Activated CD4-positive, alpha-beta T cell treated with anti-CD3 and anti-CD28 coated beads, Interleukin-2, Interleukin-4, amounts not matched to agents 100 ng/mL and 50 ng/mL, durations not matched to agents 16 hours and 8 hours (primary cell): ENCODE data around the gene ARAF.
A peak's percentile ranks its signal among the peaks of the same experiment; 100 is the strongest.
"Not testable (repeated sequence)": the region's sequence is repeated elsewhere in the genome, so short reads cannot be mapped to it uniquely, and the experiment has no call there.

Experiments
- DNase-seq: peaks from one replicate; pipeline ENCODE4 v3.0.0-alpha.2; 2020; ENCODE audit warnings: low spot score

ARAF gene

DNA sequence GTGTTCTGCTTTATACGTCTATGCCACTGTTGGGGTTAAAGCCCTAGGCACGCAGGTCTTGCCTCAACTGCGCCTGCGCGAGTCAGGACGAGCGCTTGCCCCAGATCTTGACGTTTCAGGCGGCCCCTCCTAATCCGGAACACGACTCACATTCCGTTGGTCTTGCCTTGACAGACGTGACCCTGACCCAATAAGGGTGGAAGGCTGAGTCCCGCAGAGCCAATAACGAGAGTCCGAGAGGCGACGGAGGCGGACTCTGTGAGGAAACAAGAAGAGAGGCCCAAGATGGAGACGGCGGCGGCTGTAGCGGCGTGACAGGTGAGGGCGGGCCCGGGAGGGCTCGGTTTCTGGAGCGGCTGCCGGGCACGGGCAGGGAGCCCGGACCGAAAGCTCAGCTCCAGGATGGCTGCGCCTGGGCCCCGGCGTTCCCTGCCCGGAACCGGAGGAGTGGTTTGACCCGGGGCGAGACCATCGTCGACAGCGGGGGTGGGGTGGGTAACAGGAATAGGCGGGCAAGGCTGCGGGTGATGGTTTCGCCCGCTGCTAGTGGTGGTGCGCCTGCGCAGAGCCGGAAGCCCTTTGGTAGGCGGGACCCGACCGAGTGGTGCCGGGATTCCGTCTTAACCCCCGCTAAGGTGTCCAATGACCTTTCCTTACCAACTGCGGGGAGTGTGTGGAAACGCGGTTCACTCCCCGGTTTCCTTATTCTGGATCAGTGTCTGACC is at the start of gene ARAF:
Gene ARAF (plus strand): TSS at position 272 of the 725 bp plus-strand sequence. CDS start 1,763 bp downstream, outside the sequence.
- peak; percentile 97 for DNase-seq

DNA sequence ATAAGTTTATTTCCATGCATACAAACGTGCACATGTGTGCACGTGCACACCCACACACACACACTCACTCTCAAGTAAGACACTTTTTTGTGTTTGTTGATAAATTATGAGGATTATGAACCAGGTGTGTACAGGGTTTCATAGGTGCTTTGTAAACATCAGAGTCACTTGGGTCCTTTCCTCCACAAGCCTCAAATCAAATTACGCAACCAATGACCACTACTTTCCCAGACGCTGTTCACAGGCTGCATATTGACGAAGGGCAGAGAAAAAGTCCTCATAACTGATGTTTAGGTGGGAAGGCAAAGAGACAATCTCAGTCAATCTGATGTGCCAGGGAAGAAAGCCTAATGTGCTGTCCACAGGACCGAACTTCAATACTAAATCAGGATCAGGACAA is 48.6 kb upstream of the ARAF start:
- not testable (repeated sequence) for DNase-seq

DNA sequence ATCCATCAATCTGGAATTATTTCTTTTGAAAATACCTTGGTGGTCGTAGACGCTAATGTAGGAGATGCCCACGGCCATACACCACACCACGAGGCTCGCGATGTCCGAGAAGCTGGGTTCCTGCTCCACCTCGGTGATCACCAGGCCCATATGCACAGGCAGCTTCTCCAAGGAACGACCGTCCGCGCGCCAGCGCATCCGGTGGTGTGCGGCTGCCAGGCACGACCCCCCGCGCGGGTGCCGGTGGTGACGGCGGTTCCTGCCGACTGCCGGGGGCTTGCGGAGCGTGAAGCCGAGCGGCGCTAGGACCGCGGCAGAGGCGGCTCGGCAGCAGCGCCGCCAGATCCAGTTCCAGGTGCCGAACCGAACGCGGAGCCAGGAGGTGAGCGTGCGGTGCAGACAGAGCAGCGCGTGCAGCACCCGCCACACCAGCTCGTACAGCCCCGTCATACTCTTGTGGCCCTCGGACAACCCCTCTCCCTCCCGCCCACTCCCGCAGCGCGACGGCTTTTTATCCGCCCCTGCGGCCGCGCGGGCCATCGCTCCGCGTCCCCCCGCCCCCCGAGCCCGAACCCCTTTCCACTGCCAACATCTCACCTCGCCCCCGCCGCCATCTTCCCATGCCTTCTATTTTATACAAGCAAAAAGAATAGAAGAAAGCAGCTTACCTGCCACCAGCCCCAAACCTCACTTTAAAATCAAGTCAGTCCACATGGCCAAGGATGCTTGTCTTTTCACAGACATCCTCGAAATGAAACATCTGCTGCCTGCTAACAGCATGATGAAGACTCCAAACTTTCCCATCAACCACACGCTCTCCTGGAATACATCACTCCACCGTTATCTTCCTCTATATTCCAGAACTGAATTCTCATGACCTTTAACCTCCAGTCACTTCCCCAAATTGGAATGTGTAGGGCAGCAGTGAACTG is 47.7 kb upstream of the ARAF start:
- DNase-seq: not testable (repeated sequence)

DNA sequence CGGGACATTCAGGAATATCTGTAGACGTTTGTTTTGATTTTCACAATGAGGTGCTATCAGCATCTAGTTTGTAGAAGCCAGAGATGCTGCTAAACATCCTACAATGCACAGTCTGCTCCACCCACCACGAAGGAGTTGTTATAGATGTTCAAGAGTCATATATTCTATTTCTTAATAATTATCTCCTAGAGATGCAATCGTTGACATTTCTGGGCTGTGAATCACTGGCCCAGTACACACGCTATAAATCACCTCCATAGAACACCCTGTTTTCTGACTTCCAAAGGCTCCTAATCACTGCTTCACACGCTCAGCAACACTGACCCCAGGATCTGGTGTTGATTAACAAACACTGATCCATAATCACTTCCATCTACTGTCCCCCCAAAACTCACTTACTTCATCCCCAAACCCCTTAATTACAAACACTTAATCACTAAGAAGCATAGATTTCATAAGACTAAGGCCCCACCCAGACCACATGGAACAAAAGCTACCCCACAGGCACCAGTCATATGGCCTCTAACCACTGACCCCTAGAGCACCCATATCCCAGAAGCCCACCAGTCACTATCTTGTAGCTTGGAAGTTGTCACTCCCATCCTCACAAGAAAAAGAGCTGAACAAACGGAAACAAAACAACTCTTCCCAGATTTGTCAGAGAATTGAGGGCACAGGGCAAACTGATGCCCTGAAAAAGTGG is 46.3 kb upstream of the ARAF start:
- DNase-seq: no peak

DNA sequence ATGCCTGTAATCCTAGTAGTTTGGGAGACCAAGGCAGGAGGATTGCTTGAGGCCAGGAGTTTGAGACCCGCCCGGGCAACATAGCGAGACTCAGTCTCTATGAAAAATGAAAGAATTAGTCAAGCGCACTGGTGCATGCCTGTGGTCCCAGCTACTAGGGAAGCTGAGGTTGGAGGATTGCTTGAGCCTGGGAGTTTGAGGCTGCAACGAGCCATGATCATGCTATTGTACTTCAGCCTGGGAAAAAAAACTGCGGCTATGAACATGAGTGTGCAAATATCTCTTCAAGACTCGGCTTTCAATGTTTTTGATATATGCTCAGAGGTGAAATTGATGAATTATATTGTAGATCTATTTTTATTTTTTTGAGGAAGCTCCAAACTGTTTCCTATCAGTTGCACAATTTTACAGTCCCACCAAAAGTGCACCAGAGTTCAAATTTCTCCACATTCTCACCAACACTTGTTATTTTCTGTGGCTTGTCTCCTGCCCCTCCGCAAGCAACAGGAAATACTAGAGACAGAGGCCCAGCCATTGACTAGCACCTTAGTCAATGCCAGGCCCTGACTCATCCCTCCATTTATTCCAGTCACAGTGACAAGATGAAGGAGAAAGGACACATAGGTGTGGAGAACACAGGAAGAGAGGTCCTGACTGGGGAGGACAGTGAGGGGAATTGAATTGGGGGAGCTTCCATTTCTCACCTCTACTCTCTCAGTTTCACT is 44.9 kb upstream of the ARAF start:
- DNase-seq: no peak

DNA sequence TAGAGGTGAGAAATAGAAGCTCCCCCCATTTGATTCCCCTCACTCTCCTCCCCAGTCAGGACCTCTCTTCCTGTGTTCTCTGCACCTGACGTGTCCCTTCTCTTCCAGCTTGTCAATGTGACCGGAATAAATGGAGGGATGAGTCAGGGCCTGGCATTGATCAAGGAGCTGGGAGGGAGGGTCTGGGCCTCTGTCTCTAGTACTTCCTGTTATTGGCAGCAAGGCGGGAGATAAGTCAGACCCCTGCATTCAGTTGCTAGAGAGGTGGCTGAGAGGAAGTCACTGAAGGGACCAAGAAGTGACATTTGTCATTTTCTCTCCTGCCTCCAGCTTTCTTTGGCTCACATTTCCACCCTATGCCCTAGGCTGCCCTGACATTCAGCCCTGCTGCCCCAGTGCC is 42.9 kb upstream of the ARAF start:
- DNase-seq: no peak

DNA sequence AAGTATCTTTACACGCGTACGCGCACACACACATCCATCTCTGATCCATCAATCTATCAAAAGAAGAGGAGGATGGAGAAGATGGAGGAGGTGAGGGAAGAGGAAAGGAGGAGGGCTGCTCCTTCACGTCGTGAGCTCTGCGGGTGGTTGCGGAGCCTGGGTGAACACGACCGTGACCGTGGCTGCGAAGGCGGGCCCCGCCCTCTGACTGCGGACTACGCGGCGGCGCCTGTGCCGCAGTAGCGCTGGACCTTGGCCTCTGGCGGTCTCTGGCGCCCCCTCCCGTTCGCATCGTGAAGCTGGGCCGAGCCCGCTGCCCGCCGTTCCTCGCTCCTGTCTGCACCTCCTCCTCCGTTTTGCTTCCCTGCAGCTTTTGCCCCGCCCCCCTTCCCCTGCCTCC is 37.7 kb upstream of the ARAF start:
- DNase-seq: peak; percentile 80

DNA sequence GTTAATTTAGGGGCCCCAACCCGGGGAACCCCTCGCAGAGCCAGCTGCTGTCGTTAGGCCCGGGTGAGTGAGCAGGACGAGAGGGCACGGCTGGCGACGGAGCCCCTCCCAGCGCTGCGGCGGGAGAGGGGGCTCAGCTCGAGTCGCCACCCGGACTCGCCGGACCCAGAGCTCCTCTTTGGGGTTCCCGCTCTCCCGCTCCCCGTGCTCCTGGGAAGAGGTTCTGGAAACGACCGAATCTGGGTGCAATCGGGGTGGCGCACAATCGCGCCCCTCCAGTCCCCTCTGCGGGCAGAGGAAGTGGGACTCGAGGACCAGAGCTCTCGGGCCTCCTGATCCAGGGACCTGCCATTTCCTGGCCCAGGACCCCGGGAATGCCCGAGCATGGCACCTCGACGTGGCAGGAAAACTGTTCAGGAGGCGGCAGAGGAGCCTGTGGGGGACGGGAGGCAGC is 37.3 kb upstream of the ARAF start:
- DNase-seq: no peak

DNA sequence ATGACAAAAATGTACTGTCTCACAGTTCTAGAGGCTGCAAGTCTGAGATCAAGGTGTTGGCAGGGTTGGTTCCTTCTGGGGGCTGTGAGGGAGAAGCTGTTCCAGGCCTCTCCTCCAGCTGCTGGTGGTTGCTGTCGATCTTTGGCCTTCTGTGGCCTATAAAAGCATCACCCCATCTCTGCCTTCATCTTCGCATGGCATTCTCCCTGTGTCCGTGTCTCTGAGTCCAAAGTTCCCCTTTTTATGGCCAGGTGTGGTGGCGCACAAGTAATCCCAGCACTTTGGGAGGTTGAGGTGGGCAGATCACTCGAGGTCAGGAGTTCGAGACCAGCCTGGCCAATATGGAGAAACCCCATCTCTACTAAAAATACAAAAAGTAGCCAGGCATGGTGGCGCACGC is 31.5 kb upstream of the ARAF start:
- DNase-seq: no peak

DNA sequence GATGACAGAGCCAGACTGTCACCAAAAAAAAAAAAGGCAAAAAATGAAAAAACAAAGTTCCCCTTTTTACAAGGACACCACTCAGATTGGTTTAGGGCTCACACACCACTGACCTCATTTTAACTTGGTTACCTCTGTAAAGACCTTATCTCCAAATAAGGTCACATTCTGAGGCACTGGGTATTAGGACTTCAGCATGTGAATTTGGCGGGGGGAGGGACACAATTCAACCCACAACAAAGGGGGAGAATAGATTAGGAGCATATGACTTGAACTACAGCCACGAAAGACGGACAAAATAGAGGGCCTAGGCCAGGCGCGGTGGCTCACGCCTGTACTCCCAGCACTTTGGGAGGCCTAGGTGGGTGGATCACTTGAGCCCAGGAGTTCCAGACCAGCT is 31.0 kb upstream of the ARAF start:
- DNase-seq: no peak

DNA sequence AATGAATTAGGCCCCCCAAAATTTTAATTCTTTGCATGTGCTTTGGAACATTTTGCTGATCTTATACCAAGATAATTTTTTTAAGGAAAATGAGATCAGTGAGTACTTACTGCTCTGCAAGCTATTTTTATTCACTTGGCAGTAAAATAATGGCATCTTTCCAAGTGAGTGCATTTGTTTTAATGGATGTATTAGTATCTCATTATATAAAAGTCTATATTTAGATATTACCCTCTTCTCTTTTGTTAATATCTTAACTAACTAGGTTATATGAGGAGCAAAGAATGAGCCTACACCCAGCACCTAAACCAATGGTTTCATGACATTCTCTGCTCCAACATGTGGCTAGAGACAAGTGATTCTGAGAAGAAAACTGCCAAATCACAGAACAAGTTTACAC is 21.1 kb upstream of the ARAF start:
- DNase-seq: no peak

DNA sequence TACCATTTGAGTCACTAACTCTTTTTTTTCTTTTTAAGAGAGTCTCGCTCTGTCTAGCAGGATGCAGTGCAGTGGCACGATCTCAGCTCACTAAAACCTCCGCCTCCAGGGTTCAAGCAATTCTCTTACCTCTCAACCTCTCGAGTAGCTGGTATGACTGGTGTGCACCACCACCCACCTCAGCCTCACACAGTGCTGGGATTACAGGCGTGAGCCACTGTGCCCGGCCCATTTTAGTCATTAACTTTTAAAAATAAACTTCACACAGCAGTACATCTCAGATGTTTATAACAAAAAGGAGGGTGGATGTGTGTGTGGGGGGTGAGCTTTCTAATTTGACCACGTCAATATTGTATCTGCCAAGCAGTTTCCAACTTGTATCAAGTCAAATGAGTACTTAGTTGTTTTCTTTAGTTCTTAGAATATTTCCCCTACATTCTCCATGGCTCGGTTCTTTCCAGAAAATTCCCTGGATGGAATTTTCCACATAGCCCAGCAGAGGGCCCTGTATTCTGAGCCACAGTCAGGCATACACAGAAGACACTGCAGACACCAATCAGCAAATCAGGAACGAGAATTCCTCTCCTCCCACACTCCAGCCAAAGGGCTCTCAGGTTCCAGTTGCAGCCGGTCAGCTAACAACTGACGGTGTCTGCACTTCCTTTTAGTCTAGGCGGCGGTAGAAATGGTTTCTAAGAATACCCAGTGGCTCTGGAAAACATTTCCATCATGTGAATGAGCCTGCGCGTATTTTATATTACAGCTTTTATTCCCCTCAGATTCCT is 20.1 kb upstream of the ARAF start:
- DNase-seq: no peak

DNA sequence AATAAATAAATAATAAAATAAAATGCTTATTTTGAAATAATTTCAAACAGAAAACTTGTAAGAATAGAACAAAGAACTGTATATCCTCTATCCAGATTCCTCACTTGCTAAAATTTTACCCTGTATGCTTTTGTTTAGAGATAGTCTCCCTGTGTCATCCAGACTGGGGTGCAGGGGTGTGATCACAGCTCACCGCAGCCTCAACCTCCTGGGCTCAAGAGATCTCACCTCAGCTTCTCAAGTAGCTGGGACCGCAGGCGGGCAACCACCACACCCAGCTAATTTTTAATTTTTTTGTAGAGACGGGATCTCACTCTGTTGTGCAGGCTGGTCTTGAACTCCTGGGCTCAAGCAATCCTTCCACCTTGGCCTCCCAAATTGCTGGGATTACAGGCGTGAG is 17.5 kb upstream of the ARAF start:
- DNase-seq: no peak

DNA sequence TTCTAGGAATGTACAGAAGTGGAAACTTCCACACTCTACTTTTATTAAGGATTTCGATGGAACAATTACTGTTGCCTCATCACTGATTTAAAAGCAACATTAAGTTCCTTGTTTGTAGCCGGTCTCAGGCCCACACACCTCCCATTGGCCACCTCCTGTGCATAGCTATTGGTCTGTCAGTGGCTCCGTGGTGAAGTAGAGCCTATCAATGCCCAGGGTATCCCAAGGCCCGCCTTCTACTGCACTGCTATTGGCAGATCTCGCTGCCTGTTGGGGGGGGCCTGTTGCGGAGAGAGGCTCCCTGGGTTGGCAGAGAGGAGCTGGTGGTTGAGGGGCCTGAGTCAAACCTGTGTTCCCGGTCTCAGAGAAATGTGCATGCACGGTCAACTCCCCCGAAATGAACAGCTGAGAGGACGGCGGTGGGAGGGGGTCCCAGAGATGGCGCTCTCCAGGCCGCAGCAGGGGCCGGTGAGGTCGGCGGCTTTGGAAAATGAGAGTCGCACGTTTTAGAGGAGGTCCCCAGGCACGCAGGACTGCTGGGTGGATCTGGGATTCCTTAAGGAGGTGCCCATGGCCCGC is 4.9 kb upstream of the ARAF start:
- DNase-seq: peak; percentile 85

DNA sequence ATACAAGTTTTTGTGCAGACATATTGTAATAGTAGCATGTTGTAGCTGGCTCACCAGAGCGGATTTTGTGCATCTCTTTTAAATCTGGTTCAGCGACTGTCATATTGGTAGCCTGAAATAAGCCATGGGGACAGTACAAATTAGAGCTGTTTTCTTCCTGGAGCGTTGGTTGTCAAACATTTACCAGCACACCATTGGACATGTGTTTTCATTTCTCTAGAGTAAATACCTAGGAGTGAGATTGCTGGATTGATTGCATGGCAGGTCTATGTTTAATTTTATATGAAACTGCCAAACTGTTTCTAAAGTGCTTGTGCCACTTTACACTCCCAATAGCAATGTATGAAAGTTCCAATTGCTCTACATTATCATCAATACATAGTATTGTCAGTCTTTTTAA is 2.6 kb upstream of the ARAF start:
- DNase-seq: no peak

DNA sequence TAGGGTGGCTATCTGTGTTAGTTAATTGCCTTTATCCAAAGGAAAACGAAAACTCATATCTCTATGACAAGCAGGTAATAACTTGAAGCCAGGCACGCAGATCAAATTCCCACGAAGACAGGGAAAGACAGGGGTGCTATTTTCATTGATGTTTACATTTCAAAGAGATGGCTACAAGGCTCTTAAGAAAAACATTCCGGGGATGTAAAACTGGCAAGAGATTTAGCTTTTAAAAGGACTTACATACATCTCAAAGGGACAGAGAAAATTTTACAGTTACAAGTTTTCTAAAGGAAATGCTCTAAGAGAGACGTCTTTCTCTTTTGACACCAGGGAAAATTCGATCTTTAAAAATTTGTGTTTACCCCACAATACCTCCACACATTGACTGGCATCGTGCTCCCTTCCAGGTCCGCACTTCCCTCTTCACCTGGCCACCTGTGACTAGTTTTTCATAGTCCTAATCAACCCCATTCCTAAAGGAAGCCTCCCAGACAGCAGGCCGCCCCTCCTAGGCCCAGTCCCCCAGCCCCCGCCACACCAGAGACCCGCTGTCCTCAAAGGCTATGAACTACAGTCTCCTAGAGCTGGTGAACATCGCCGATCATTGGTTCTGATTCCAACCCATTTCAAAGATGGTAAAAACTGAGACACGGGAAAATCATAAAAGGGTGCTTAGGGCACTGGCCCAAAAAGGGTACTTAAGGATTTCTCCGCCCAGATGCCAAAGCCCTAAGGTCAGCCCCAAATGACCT is 649 bp upstream of the ARAF start:
- DNase-seq: no peak

DNA sequence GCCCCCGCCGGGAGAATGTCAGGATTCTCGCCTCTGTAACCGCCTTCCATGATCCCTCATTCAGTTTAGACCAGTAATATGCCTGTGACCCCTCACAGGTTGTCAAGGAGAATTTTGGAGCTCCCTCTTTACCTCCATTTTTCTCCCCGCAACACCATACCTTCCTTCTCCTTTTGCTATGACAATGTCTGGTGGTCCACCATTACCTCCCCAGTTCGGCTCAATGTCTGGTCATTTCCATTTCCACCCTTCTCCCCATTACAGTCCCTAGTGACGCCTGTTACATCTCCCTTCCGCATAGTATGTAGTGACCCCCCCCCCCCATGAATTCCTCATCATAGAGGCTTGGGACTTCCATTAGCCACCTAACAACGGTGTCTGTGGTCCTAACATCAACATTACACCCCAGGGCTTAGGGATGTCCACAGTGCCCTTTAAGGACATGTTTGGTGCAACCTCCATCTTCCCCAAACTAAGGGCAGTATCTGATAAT is 700 bp downstream of the ARAF start:
- no peak for DNase-seq

DNA sequence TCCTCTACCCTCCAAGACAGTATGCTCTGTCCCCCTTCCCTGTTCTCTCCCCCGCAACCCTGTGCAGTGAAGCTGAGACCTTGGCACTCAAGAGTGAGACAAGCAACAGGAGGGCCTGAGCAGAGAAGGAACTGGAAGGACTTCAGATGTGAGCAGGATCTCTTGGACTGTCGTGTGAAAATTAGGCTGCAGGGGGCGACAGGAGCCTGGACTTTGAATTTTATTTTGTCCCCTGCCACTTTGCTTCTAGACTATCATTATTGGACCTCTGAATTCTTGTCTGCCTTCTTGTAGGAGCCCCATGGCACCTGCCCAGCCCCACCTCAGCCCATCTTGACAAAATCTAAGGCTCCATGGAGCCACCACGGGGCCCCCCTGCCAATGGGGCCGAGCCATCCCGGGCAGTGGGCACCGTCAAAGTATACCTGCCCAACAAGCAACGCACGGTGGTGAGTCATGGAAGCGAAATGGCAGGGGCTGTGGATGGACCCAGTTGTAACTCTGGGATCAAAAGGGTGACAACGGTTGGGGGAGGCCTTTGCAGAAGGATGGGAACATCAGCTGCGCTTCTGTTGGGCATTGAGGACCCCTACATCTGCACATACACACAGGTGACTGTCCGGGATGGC is 1.7 kb downstream of the ARAF start:
- DNase-seq: no peak

DNA sequence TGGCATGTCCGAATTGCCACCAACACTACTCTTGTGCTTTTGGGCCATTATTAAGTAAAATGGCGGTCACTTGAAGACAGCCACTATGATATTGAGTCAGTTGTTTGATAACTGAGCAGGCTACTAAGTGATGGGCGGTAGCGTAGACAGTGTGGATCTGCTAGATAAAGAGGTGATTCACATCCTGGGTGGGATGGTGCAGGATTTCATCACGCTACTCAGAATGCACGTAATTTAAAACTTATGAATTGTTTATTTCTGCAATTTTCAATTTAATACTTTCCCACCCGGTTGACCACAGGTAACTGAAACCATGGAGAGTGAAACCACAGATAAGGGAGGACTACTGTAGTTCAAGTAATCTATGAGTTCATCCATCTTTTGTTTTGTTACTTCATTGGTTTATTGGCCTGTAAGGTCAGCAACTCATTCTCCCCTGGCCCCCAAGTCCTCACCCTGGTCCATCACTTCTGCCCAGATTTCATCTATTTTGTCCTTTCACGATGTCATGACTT is 2.9 kb downstream of the ARAF start:
- DNase-seq: no peak
